K562 (cell line): ENCODE data around the gene HMOX2. TPM values are rescaled to one million over a fixed set of nuclear protein-coding genes. Genes with fewer than 3 reads are reported as not detected.

Experiments
- ATAC-seq: fragments of 200-7000 bp; cut with Tn5 transposase; 3 replicates; pipeline ENCODE4 v1.9.1; 2020; ENCODE audit warnings: moderate library complexity
- BruUV-seq: library from RNA; stranded (reverse); fragments of 400-500 nt; replicated peaks from 2 replicates; lab custom pipeline; 2021; lab: Mats Ljungman, UMichigan
- CTCF ChIA-PET: fragments of 300-600 bp; formaldehyde crosslinking; extraction: SDS; loops from one replicate; lab custom pipeline; 2021; ENCODE audit warnings: low intra/inter-chr PET ratio; lab: Yijun Ruan, JAX
- POLR2A ChIA-PET: fragments of 300-600, 350-650 bp; sonication (Branson Sonifier 250); formaldehyde crosslinking; extraction: SDS; loops from one replicate; lab custom pipeline; 2021; ENCODE audit warnings: antibody characterized with exemption, inconsistent platforms; lab: Yijun Ruan, JAX
- DNase-seq, 4 experiments: peaks; one replicate each; pipeline versions ENCODE4 v3.0.0 to v3.0.0-alpha.2; 2011 to 2018; ENCODE audit warnings: low spot score in 3 of 4, mixed read lengths in 3 of 4; ENCODE audit errors: extremely low read depth in 1 of 4
- FAIRE-seq: peaks from 2 replicates; lab custom pipeline; 2011; peaks lifted over from hg19 to GRCh38; lab: Jason Lieb, UNC
- H2AFZ ChIP-seq: 2 replicates; pipeline ENCODE4 v1.6.0; 2011; ENCODE audit warnings: low read depth, low read length, control low read depth, inconsistent platforms
- H3K27ac ChIP-seq: fragments of 200-600 bp; 3 replicates; pipeline ENCODE4 v1.8.0; 2011; ENCODE audit warnings: low read depth, mild to moderate bottlenecking, control low read depth, inconsistent platforms, low read length, moderate library complexity, mixed read lengths; ENCODE audit errors: extremely low read depth
- H3K27me3 ChIP-seq, 2 experiments: fragments of 300-600 bp in 1 of 2; 2 replicates in 1 of 2; 3 replicates in 1 of 2; pipeline versions ENCODE4 v1.6.0 to v1.8.0; 2011; ENCODE audit warnings: inconsistent platforms in 2 of 2, low read length in 2 of 2, mild to moderate bottlenecking in 1 of 2, mixed read lengths in 1 of 2, moderate library complexity in 1 of 2; ENCODE audit not compliant: control insufficient read depth in 2 of 2, insufficient read depth in 2 of 2
- H3K36me3 ChIP-seq: fragments of 300-600 bp; 3 replicates; pipeline ENCODE4 v1.8.0; 2011; ENCODE audit warnings: mild to moderate bottlenecking, low read length, inconsistent platforms; ENCODE audit not compliant: control insufficient read depth, insufficient read depth
- H3K4me1 ChIP-seq, 2 experiments: fragments of 200-600 bp in 1 of 2; replicated peaks in 1 of 2; 2 replicates in 1 of 2; 3 replicates in 1 of 2; pipeline versions ENCODE4 v1.5.1 to v1.8.0; 2011; ENCODE audit warnings: inconsistent platforms in 2 of 2, low read length in 2 of 2, mild to moderate bottlenecking in 1 of 2, mixed read lengths in 1 of 2, moderate library complexity in 1 of 2; ENCODE audit not compliant: control insufficient read depth in 2 of 2, insufficient read depth in 2 of 2
- H3K4me2 ChIP-seq: 2 replicates; pipeline ENCODE4 v1.6.1; 2011; ENCODE audit warnings: low read length, control low read depth, inconsistent platforms, mixed read lengths; ENCODE audit not compliant: insufficient read depth
- H3K4me3 ChIP-seq: fragments of 200-600 bp; sonication (generic), shearing (Covaris generic); 2 replicates; pipeline ENCODE4 v1.5.1; 2016; ENCODE audit warnings: control low read depth, inconsistent platforms
- H3K79me2 ChIP-seq: fragments of 200-600 bp; 3 replicates; pipeline ENCODE4 v1.8.0; 2011; ENCODE audit warnings: low read length, inconsistent platforms; ENCODE audit not compliant: control insufficient read depth, insufficient read depth
- H3K9ac ChIP-seq, 2 experiments: 2 replicates each; pipeline versions ENCODE4 v1.6.0 to v1.6.1; 2011; ENCODE audit warnings: low read depth in 2 of 2, low read length in 2 of 2, control low read depth in 1 of 2, inconsistent platforms in 1 of 2, mild to moderate bottlenecking in 1 of 2, mixed read lengths in 1 of 2; ENCODE audit not compliant: insufficient read depth in 1 of 2
- H3K9me1 ChIP-seq: one replicate; pipeline ENCODE4 v1.6.0; 2011; ENCODE audit warnings: inconsistent platforms, mild to moderate bottlenecking, low read length, moderate library complexity; ENCODE audit not compliant: control insufficient read depth, insufficient read depth
- H3K9me3 ChIP-seq: replicated peaks from 2 replicates; pipeline ENCODE4 v1.5.1; 2011; ENCODE audit warnings: low read depth, low read length, inconsistent platforms; ENCODE audit not compliant: control insufficient read depth, insufficient read depth
- H4K20me1 ChIP-seq: replicated peaks from 2 replicates; pipeline ENCODE4 v1.6.1; 2011; ENCODE audit warnings: low read length, inconsistent platforms, mixed read lengths; ENCODE audit not compliant: control insufficient read depth, insufficient read depth
- ARID1B ChIP-seq: fragments of 450-650 bp; IDR thresholded peaks from 2 replicates; pipeline ENCODE4 v1.6.1; 2016; ENCODE audit warnings: antibody characterized with exemption, mild to moderate bottlenecking, inconsistent platforms
- E2F3 ChIP-seq: fragments of 250-450 bp; sonication (Bioruptor Pico); IDR thresholded peaks from 2 replicates; pipeline ENCODE4 v1.4.0; 2020; ENCODE audit warnings: mild to moderate bottlenecking
- FOSL1 ChIP-seq: fragments of 200-800 bp; sonication (Bioruptor generic); conservative IDR thresholded peaks from 2 replicates; pipeline ENCODE4 v1.6.1; 2016; ENCODE audit warnings: missing genetic modification characterization, missing compliant biosample characterization
- GATAD2B ChIP-seq: fragments of 450-650 bp; IDR thresholded peaks from 2 replicates; pipeline ENCODE4 v1.6.1; 2017; ENCODE audit warnings: mild to moderate bottlenecking, borderline replicate concordance
- LARP7 ChIP-seq: fragments of 450-650 bp; IDR thresholded peaks from 2 replicates; pipeline ENCODE4 v1.6.1; 2016
- LCOR ChIP-seq: sonication (generic); formaldehyde crosslinking; IDR thresholded peaks from 2 replicates; pipeline ENCODE4 v1.8.0; 2022; ENCODE audit warnings: mild to moderate bottlenecking, missing genetic modification reagents
- PTRF ChIP-seq: fragments of 450-650 bp; IDR thresholded peaks from 2 replicates; pipeline ENCODE4 v1.6.1; 2016; ENCODE audit warnings: mild to moderate bottlenecking, missing genetic modification characterization, missing compliant biosample characterization
- SRF ChIP-seq, 2 experiments: fragments of 250-450, 450-650 bp in 1 of 2; sonication (Bioruptor Pico) in 1 of 2; sonication (generic) in 1 of 2; formaldehyde crosslinking; IDR thresholded peaks; 2 replicates each; pipeline versions ENCODE4 v1.5.0 to v1.5.1; 2020 to 2022; ENCODE audit warnings: mild to moderate bottlenecking in 1 of 2, missing genetic modification reagents in 1 of 2
- TAF7 ChIP-seq: fragments of 450-650 bp; IDR thresholded peaks from 2 replicates; pipeline ENCODE4 v1.6.1; 2016; ENCODE audit warnings: missing genetic modification characterization, missing compliant biosample characterization
- TBL1XR1 ChIP-seq, 2 experiments: IDR thresholded peaks; 2 replicates each; pipeline ENCODE4 v1.6.1; 2012; ENCODE audit warnings: improper control_type of control experiment in 2 of 2, low read length in 2 of 2, mild to moderate bottlenecking in 1 of 2
- ZFP1 ChIP-seq: fragments of 450-650 bp; formaldehyde crosslinking; IDR thresholded peaks from 2 replicates; pipeline ENCODE4 v1.4.0; 2020; ENCODE audit warnings: mild to moderate bottlenecking, mixed read lengths
- ZNF124 ChIP-seq: sonication (generic); formaldehyde crosslinking; IDR thresholded peaks from 2 replicates; pipeline ENCODE4 v1.8.1; 2022; ENCODE audit warnings: missing genetic modification reagents
- WGBS: fragments of 100-300 bp; shearing (Covaris generic); methylation state at CpG from one replicate; pipeline ENCODE4 v1.1.6; 2016; ENCODE audit warnings: low coverage, mixed read lengths; ENCODE audit not compliant: insufficient coverage; ENCODE audit errors: missing lambda C conversion rate; 5-methylcytosine and 5-hydroxymethylcytosine counted together
- in situ Hi-C: fragments of 300-500 bp; cut with MboI; formaldehyde crosslinking; loops from 4 replicates; pipeline ENCODE4 v1.15.0; 2018; ENCODE audit warnings: inconsistent platforms, mixed read lengths
- intact Hi-C: fragments of 100-400 bp; cut with micrococcal nuclease; formaldehyde crosslinking; loops from 2 replicates; pipeline ENCODE4 v1.14.2; 2022
- polyA plus RNA-seq, 8 experiments: library from polyadenylated mRNA; depleted of rRNA in 4 of 8; stranded (reverse) in 5 of 8; unstranded in 3 of 8; fragments of >200 nt; fragmentation: Nextera tagmentation in 2 of 8; fragmentation: Illumina TruSeq in 1 of 8; extraction: Ambion mirVana in 2 of 8; extraction: Trizol in 1 of 8; gene quantifications; 2 replicates each; pipeline versions ENCODE4 v1.2.1 to v1.2.3, GENCODE V29; 2011 to 2014; ENCODE audit warnings: inconsistent platforms in 1 of 8, missing spikeins in 1 of 8
- total RNA-seq, 7 experiments: library from RNA; depleted of rRNA in 6 of 7; stranded (reverse); fragments of >200 nt in 6 of 7; fragmentation: Illumina TruSeq in 2 of 7; extraction: Trizol in 2 of 7; gene quantifications; 2 replicates each; pipeline versions ENCODE4 v1.2.1 to v1.2.3, GENCODE V29; 2011 to 2021; ENCODE audit warnings: low replicate concordance in 1 of 7
- TF ChIP-seq, protein P1 (sequence below): fragments of 450-650 bp; conservative IDR thresholded peaks from 2 replicates; pipeline ENCODE4 v1.6.1; 2016; ENCODE audit warnings: missing genetic modification characterization, low read depth, mild to moderate bottlenecking, missing compliant biosample characterization, moderate library complexity

HMOX2 gene
- total and polyA plus RNA-seq, 9 of the 15 experiments (the other 6 are each of a cell fraction or from before 2014, with no cell fraction given): 26.8 to 87.4 (median 57.4) TPM

DNA sequence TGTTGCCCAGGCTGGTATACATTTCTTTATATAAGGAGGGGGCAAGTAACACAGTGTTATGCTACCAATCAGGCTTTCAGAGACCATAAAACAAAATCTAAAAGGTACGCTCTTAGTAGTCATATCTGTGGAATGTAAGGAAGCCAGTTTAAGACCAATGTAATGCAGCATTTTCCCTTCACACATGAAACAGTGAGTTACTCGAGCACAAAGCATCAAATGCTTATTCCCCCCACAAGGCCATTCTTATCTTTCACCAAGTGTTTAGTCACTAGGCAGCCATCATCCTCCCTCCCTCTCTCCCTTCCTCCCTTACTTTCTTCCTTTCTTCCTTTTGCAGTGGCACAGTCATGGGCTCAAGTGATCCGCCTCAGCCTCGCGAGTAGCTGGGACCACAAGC lies 12.8 kb downstream of the HMOX2 start:
- POLR2A ChIA-PET: interaction anchor here (1.7 to 2.1 kb wide), 2 partner anchors 11 to 13 kb away, joined by 6 to 10 read pairs; partner anchors contain the start of gene HMOX2
- no peaks in the 10 kb centered on the region for H3K9me1 ChIP-seq
- no peaks in the 10 kb centered on the region for H3K27me3 ChIP-seq
- no peak for FAIRE-seq
- H3K4me3 ChIP-seq: no peak overlapping the region
- intact Hi-C loops: no loop called here
- H3K9me3 ChIP-seq: no peaks in the 10 kb centered on the region
- H4K20me1 ChIP-seq: 0 out of 2 replicates have a peak, but pooled peaks cover 5% of the 10 kb centered on the region
- H3K36me3 ChIP-seq: peaks cover 60% of the 10 kb centered on the region; the same call in 1 of the 3 replicates
- peak overlapping the region; percentile 33; the same call in 1 of the 3 replicates for H3K27ac ChIP-seq
- peaks cover 20% of the 10 kb centered on the region for H3K79me2 ChIP-seq
- 87% methylated on average over 5 of the region's 5 CpGs for WGBS
- no peak overlapping the region for H2AFZ ChIP-seq
- no peak overlapping the region for H3K9ac ChIP-seq
- ATAC-seq: peak; percentile 36; the same call in 1 of the 3 replicates
- in situ Hi-C loops: no loop called here
- no TSS peak for BruUV-seq
- no peak overlapping the region for H3K4me2 ChIP-seq
- no peak for DNase-seq
- H3K4me1 ChIP-seq: peaks cover 0 to 5% of the 10 kb centered on the region in 2 experiments; a peak in 2 of 5 replicates
- TF ChIP-seq FOSL1 (tag) (0 out of 2 replicates have a peak, but pooled peaks have one; percentile 27), GATAD2B (no peak), ARID1B (no peak), PTRF (tag) (no peak), LARP7 (no peak), LCOR (CRISPR knock-in tag) (no peak)
- TF ChIP-seq, all 486 proteins: peak for 1
- CTCF ChIA-PET: no interaction called here

DNA sequence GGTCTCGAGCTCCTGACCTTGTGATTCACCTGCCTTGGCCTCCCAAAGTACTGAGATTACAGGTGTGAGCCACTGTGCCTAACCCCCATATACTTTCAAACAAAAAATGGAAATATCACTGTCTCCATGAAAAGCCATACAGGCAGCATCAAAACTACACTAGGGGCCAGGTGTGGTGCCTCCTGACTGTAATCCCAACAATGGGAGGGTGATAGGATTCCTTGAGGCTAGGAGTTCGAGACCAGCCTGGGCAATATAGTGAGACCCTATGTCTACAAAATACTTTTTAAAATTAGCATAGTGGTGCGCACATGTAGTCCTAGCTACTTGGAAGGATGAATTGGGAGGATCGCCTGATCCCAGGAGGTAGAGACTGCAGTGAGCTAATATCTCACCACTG lies 15.7 kb downstream of the HMOX2 start:
- no TSS peak for BruUV-seq
- Histone ChIP-seq H3K4me2 (no peak overlapping the region), H3K27ac (no peak overlapping the region), H2AFZ (no peak overlapping the region), H3K36me3 (peaks cover 49% of the 10 kb centered on the region), H3K9me3 (no peaks in the 10 kb centered on the region), H3K9ac (no peak overlapping the region), H3K27me3 (no peaks in the 10 kb centered on the region), H3K79me2 (peaks cover 37% of the 10 kb centered on the region), H4K20me1 (0 out of 2 replicates have a peak, but pooled peaks cover 5% of the 10 kb centered on the region), H3K4me1 (peaks cover 0 to 5% of the 10 kb centered on the region in 2 experiments; a peak in 2 of 5 replicates), H3K4me3 (no peak overlapping the region), H3K9me1 (no peaks in the 10 kb centered on the region)
- ATAC-seq: no peak
- in situ Hi-C loops: no loop called here
- TF ChIP-seq E2F3 (no peak), TAF7 (tag) (no peak), SRF (CRISPR knock-in tag; IDR thresholded peaks at IDR 0.05) (no peak), ZNF124 (no peak), ZFP1 (no peak), TBL1XR1 (IDR thresholded peaks at IDR 0.05; ENCODE audit: low read length in 2 of 2) (no peak)
- TF ChIP-seq, protein P1, sequence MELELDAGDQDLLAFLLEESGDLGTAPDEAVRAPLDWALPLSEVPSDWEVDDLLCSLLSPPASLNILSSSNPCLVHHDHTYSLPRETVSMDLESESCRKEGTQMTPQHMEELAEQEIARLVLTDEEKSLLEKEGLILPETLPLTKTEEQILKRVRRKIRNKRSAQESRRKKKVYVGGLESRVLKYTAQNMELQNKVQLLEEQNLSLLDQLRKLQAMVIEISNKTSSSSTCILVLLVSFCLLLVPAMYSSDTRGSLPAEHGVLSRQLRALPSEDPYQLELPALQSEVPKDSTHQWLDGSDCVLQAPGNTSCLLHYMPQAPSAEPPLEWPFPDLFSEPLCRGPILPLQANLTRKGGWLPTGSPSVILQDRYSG (tag): no peak
- no peak for FAIRE-seq
- ChIA-PET POLR2A (interaction anchor here (1.3 to 3.1 kb wide), 2 partner anchors 8 to 9 kb away, joined by 4 to 12 read pairs; no protein-coding TSS in a partner anchor), CTCF (no interaction called here)
- WGBS: 92% methylated on average over 4 of the region's 4 CpGs
- no peak for DNase-seq
- intact Hi-C loops: no loop called here
